PFSK-1 (cell line): ENCODE measurements around the gene TWF1.

Source experiments
- FOXP2 ChIP-seq: optimal IDR thresholded peaks from 2 replicates; pipeline ENCODE3; 2011; ENCODE audit warnings: borderline replicate concordance, control low read depth, inconsistent platforms; ENCODE audit not compliant: insufficient read depth; ENCODE audit errors: extremely low read length, extremely low read depth
- POLR2AphosphoS5 ChIP-seq: IDR thresholded peaks from 2 replicates; pipeline ENCODE4 v1.6.1; 2012; ENCODE audit warnings: low read depth, mild to moderate bottlenecking, control low read depth, low read length, moderate library complexity
- SIN3A ChIP-seq: IDR thresholded peaks from 2 replicates; pipeline ENCODE4 v1.6.1; 2012; ENCODE audit warnings: mild to moderate bottlenecking, low read length, moderate library complexity, borderline replicate concordance; ENCODE audit not compliant: insufficient read depth
- TAF1 ChIP-seq: IDR thresholded peaks from 2 replicates; pipeline ENCODE4 v1.6.1; 2012; ENCODE audit warnings: low read length, control low read depth, borderline replicate concordance; ENCODE audit not compliant: insufficient read depth
- TF ChIP-seq, protein P1 (sequence below), 2 experiments: IDR thresholded peaks; 2 replicates each; pipeline versions ENCODE4 v1.6.1 to v1.8.0; 2011 to 2012; ENCODE audit warnings: low read depth in 2 of 2, low read length in 2 of 2, control low read depth in 1 of 2, inconsistent platforms in 1 of 2, mild to moderate bottlenecking in 1 of 2, moderate library complexity in 1 of 2; ENCODE audit not compliant: insufficient read depth in 1 of 2

The TWF1 gene

DNA sequence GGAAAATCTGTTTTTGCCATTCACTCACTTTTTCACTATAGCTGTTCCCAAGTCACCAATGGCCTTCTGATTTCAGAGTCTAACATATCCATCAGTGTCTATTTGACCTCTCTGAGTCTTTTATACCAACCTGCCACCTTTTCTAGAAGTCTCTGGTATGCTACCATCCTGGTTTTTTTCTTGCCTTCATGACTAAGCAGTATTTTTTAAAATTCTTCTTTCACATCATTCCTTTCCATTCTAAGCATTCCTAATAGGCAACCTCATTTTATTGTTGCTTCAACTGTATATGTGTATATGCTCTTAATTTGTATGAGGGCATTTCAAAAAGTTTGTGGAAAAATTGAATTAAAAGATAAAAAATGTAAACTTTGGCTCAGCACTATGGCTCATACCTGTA is 42.3 kb downstream of the TWF1 start:
- TF ChIP-seq POLR2AphosphoS5 (no peak), TAF1 (no peak), SIN3A (no peak), FOXP2 (no peak)
- TF ChIP-seq, protein P1, sequence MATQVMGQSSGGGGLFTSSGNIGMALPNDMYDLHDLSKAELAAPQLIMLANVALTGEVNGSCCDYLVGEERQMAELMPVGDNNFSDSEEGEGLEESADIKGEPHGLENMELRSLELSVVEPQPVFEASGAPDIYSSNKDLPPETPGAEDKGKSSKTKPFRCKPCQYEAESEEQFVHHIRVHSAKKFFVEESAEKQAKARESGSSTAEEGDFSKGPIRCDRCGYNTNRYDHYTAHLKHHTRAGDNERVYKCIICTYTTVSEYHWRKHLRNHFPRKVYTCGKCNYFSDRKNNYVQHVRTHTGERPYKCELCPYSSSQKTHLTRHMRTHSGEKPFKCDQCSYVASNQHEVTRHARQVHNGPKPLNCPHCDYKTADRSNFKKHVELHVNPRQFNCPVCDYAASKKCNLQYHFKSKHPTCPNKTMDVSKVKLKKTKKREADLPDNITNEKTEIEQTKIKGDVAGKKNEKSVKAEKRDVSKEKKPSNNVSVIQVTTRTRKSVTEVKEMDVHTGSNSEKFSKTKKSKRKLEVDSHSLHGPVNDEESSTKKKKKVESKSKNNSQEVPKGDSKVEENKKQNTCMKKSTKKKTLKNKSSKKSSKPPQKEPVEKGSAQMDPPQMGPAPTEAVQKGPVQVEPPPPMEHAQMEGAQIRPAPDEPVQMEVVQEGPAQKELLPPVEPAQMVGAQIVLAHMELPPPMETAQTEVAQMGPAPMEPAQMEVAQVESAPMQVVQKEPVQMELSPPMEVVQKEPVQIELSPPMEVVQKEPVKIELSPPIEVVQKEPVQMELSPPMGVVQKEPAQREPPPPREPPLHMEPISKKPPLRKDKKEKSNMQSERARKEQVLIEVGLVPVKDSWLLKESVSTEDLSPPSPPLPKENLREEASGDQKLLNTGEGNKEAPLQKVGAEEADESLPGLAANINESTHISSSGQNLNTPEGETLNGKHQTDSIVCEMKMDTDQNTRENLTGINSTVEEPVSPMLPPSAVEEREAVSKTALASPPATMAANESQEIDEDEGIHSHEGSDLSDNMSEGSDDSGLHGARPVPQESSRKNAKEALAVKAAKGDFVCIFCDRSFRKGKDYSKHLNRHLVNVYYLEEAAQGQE (IDR thresholded peaks at IDR 0.05; ENCODE audit: insufficient read depth in 1 of 2, low read depth in 2 of 2, low read length in 2 of 2): no peak

DNA sequence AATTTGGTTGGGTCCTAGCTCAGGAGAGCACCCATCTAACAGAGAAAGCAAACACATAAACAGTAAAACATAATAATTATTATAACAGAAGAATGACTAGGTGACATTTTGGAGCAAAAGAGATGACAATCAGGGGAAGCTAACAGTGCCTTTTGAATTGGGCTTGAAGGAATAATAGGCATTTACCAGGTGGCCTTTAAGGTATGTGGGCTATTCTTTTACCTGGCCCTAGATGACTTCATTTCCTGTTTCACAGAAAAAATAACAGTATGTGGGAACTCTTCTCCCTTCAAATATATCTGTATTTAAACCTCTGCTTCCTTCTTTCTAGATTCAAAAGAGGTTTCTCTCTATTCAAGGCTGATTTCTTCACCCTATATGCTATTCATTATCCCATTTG is 43.5 kb downstream of the TWF1 start:
- TF ChIP-seq TAF1 (no peak), SIN3A (no peak), POLR2AphosphoS5 (no peak), FOXP2 (no peak)
- TF ChIP-seq, protein P1 (IDR thresholded peaks at IDR 0.05; ENCODE audit: insufficient read depth in 1 of 2, low read depth in 2 of 2, low read length in 2 of 2): no peak

DNA sequence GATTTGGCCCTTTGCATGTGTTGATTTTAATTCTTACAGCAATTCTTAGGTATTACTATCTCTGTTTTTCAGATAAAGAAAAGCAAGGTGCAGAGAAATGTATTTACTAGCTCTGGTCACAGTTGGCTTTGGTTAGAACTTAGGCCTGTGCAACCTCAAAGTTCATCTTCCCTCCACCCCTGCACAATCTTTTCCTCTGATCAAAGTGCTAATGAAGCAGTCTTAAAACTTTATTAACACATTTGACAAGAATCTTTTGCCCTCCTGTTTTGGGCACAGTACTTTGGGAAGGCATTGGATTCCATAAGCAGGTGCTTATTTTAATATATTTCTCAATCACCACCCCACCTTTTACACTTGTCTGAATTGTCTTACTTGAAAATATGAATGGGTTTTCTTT is 44.6 kb downstream of the TWF1 start:
- TF ChIP-seq, protein P1 (IDR thresholded peaks at IDR 0.05; ENCODE audit: insufficient read depth in 1 of 2, low read depth in 2 of 2, low read length in 2 of 2): no peak
- TF ChIP-seq SIN3A: no peak
- no peak for TF ChIP-seq POLR2AphosphoS5
- no peak for TF ChIP-seq FOXP2
- no peak for TF ChIP-seq TAF1

DNA sequence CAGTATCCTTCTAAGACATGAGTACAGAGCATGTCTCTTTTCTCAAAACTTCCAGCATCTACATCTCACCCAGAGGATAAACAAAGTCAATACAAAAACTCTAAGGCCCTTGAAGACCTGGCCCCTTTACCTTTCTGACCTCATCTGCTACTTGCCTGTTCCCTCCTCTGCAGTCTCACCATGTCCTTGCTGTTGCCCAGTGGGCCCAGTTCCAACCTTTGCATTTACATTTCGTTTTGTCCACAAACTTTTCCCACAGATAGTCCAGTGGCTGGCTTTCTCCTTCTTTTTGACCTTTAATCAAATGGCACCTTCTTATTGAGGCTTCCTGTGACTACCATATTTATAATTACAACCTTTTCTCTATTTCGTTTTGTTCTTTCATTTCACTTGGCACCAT is 45.7 kb downstream of the TWF1 start:
- TF ChIP-seq SIN3A: no peak
- no peak for TF ChIP-seq FOXP2
- no peak for TF ChIP-seq POLR2AphosphoS5
- no peak for TF ChIP-seq TAF1
- TF ChIP-seq, protein P1 (IDR thresholded peaks at IDR 0.05; ENCODE audit: insufficient read depth in 1 of 2, low read depth in 2 of 2, low read length in 2 of 2): no peak
